ENCODE measurements around the gene WDR90.

The WDR90 gene

GRCh38 chr16:626787-627453, 22.2 kb upstream of the WDR90 start:
- no peak for DNase-seq

DNA sequence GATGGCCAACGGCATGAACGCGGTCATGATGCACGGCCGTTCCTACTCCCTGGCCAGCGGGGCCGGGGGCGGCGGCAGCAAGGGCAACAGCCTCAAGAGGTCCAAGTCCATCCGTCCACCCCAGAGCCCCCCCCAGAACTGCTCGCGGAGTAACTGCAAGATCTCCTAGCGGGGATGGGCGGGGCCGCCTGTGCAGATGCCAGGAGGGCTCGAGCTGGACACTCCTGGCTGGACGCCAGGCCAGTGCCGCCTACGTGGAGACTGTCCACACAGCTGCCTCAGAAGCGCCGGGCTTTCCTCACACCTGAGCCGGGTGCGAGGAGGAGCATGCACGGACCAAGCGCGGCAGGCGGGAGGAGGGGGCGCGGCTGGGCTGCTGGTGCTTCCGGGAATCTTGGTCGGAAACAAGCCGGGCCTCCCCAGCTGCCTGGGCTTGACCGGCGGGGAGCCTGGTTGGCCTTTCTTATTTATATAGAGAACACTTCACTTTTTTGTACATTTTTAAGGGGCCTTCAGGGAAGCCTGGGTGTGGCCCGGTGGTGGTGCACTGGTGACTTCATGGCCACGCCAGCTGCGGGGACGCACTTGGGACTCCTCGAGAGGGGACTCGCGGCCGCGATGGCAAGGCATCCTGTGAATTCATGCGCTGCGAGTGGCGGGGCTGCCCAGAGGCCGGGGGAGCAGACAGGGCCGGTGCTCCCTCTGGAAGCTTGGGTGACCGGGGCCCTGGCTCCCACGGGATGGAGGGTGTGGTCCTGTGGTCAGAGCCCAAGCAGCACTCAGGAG, 21.5 kb upstream of the WDR90 start:
- no peak for DNase-seq

DNA sequence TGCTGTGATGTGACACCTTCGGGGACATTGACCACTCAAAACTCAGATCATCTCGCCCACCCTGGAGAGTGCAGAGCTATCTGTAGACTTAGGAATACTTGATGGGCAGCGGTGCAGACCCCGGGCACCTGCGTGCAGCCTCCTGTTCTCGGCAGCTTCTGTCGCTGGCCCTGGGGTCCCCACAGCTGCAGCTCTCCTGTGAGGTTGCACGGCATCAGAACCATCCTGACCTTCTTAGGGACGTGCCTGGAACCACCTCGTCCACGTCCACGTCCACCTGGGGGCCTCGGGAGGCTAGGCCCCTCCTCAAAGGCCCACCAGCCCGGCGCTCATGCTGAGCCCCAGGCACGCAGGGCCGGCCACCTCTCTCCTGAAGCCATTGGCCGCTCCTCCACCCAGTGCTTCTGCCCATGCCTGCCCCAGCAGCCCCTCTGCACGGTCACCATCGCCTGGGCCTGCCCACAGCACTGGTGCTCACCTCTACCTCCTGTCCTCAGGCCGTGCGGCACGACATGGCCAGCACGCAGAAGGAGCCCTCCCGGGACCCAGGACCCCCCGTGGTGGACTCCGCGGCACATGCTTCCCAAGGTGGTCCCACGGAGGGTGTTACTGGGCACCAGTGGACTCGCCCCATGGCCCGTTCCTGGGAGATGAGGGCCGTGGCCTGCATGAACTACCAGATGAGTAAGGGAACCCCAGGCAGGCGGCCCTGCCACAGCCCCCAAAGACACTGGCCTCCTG, 20.7 kb upstream of the WDR90 start:
- no peak for DNase-seq

- DNase-seq = no peak
These were observed 19.9 kb upstream of the WDR90 start for GRCh38 chr16:629185-629832.

DNA sequence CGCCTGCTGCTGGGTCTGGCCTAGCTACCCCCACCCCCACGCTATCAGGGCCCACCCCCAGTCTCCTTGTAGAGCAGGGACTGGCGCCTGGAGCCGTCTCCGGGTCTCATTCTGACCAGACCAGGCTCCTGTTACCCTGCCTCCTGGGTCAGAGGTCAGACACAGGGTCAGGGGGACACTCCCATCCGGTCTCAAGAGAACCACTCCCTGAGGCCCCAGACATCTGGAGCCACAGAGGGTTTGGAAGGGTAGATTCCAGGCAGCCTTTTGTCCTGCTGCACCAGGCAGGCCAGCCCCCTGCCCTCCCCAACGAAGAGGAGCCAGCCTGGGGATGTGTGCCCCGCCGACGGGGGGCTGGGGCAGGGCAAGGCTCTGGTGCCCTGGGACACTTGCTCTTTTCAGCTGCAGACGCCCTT, 19.3 kb upstream of the WDR90 start:
- DNase-seq = no peak

DNA sequence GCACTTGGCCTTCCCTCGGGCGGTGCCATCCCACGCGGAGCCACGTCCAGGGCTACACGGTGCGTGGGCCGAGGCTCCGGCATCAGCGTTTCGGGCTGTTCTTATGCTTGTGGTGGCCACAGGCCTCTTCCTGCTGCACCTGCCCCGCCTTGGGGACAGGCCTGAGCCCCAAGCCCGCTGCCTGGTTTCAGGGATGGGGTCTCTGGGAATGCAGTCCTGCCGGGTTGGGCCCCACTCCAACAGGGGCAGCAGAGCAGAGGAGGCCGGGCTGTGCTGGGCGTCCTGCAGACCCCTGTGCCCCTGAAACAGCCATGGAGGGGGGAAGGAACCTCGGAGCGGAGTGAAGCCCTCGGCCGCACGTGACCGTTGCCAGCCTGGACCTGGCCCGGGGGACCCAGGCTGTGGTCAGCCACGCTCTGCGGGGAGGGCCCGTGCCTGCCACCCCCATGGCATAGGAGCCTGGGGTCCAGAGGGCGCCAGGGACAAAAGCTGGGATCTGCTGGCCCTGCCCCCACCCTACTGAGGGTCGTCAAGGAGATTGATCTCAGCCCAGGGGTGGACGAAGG, 18.8 kb upstream of the WDR90 start:
- DNase-seq = no peak

DNA sequence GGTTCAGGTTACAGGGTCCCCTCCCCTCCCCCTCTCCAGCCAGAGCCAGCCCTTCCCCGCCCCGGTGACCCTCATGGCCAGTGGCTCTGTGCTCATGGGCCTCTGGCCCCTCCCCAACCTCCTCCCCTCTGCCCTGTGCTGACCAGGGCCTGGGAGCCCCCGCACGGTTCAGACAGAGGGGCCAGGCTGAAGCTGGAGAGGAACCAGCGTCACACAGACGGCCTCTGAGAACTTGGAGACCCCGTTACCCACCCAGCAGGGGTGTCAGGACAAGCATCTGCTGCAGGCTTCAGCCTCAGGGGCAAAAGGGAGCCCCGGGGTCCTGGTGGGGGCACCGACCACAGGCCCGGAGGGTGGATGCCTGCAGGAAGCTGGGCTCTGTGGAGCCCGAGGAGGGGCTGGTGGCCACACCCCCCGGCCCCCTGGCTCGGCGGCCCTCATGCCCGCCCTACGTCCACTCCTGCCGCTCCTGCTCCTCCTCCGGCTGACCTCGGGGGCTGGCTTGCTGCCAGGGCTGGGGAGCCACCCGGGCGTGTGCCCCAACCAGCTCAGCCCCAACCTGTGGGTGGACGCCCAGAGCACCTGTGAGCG, 18.3 kb upstream of the WDR90 start, which contains the start of gene WFIKKN1:
Gene WFIKKN1, plus strand, starts transcription at position 171 of the 591 bp plus-strand sequence. Its CDS starts 269 bp downstream, at position 440.
- no peak for DNase-seq

GRCh38 chr16:631808-632358, 17.3 kb upstream of the WDR90 start:
- no peak for DNase-seq

- DNase-seq = no peak
These were observed 16.5 kb upstream of the WDR90 start for GRCh38 chr16:632486-633335.

- no peak for DNase-seq
These were observed 15.7 kb upstream of the WDR90 start for GRCh38 chr16:633336-634050.

DNA sequence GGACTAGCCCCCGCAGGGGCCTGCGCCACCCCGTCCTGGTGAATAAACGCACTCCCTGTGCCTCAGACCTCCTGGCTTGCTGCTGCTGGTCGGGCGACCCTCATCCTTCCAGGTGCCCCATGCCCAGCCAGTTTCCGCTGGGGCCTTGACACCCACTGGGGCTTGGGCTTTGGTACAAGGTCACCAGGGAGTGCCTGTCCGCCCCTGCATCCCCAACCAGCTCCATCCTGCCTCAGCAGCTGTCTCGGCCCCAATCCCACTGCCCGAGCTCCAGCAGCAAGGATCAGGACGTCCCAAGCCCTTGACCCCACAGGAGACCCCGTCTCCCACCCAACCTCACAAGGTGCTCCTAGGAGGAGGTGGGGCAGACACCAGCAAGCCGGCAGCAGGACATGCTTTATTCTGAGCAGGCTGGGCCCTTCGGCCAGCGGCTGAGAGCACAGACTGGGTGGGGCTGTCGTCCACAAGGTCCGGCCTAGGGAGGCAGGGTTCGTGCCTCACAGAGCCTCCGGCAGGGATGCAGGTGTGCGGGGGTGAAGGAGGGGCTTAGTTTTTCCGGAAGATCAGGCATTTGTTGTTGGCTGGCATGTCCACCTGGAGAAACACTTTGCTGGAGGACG, 15.0 kb upstream of the WDR90 start:
- DNase-seq = no peak

DNA sequence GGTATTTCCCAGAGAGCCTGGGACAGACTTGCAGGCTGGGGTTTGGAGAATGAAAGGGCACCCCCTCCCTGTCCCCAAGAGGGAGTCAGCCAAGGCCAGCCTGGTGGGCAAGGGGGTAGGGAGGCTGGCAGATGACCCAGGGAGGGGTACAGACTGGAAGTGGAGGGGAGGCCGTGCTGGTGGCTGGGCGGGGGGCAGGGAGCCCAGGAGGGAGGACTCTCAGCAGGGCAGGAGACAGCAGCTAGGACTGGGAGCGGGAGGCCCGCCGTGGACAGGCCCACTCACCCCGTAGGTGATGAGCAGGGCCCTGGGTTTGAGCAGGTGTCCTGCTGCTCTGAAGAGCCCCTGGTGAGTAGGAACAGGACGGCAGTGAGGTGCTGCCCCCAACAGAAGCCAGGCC, 14.2 kb upstream of the WDR90 start:
- no peak for DNase-seq

DNA sequence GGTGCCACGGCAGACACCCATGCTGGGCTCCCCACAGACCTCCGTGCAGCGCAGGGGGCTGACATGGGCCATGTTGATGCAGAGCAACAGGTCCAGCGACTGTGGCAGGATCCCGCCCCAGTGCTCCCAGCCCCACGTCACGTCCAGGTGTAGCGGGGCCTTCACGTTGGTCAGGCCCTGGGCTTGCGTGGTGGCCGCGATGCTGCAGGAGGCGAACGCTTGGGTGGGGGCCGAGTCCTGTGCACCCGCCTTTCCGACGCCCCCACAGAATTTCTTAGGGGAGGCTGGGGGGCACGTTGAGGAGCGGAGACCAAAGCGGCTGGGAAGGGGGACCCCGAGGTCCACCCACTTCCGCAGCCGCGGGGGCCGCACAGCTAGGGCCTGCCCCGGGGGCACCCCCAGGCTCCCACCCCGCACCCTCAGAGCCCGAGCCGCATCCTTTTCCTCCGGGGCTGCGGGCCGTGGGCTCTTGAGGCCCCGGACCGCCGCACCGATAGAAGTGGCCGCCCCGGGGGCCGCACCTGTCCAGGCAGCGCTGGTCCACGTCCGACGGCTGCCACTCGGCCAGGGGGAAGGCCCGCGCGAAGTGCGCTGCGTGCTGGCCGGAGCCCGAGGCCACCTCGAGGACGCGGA, 13.5 kb upstream of the WDR90 start:
- no peak for DNase-seq

DNA sequence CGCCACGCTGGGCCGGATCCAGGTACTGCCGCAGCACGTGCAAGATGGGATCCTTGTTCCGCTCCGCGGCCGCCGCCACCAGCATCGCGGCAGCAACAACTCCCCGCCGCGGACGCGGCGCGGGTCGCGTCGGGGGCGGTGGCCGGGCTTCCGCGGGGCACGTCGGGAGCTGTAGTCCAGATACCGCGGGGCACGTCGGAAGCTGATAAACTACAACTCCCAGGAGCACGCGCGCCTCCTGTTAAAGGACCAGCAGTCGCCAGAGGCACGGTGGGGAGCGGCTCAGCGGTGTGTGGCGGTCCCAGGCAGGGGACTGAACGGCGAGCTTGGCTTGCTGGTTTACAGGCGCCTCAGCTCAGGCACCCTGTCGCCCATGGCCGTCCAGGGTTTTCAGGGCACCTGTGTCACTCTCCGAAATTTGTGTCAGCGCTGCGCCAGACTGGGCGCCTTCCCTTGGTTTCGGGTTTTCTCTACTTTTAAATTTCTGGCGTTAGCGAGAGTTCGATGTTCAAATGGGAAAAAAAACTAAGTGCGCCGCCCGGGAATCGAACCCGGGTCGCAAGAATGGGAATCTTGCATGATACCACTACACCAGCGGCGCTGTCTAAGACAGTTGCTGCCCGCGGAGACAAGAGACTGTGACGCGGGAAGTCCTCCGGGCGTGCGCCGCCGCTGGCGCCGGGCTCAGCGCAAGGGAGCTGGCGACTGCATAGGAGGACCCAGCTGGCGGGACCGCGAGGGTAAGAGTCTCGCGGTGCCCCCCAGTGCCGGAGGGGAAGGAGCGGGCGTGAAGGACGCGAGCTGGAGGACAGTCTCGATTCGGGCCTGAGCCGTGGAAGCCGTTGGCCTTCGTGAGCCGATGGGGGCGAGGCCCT, 12.7 kb upstream of the WDR90 start, which contains the start of gene METTL26:
Gene METTL26, minus strand, starts transcription at position 100 of the 875 bp plus-strand sequence. Its CDS starts 15 bp downstream, at position 85.
- DNase-seq = peak; percentile 95

- DNase-seq = peak; percentile 91
These were observed 11.8 kb upstream of the WDR90 start for GRCh38 chr16:637081-638018.

GRCh38 chr16:638034-638543, 11.1 kb upstream of the WDR90 start:
- DNase-seq = no peak

GRCh38 chr16:638836-639235, 10.3 kb upstream of the WDR90 start:
- no peak for DNase-seq
